Osteoblast (primary cell): ENCODE data around the gene AKNAD1. TPM values are rescaled to one million over a fixed set of nuclear protein-coding genes. Genes with fewer than 3 reads are reported as not detected.
A peak's percentile ranks its signal among the peaks of the same experiment; 100 is the strongest.

ENCODE experiments used
- DNase-seq: peaks from one replicate; pipeline ENCODE4 v3.0.0; 2011; ENCODE audit warnings: low spot score, mixed read lengths; ENCODE audit not compliant: insufficient read length; ENCODE audit errors: missing footprints
- H2AFZ ChIP-seq: 2 replicates; pipeline ENCODE4 v1.6.0; 2011; ENCODE audit warnings: mild to moderate bottlenecking, low read length
- H3K27ac ChIP-seq: 2 replicates; pipeline ENCODE4 v1.5.1; 2011; ENCODE audit warnings: mild to moderate bottlenecking, low read depth, low read length, moderate library complexity
- H3K27me3 ChIP-seq: 2 replicates; pipeline ENCODE4 v1.6.0; 2012; ENCODE audit warnings: mild to moderate bottlenecking, control low read depth, inconsistent platforms, low read length, moderate library complexity; ENCODE audit not compliant: insufficient read depth
- H3K36me3 ChIP-seq: 2 replicates; pipeline ENCODE4 v1.5.1; 2011; ENCODE audit warnings: mild to moderate bottlenecking, low read length, control low read depth, moderate library complexity; ENCODE audit not compliant: insufficient read depth
- H3K4me1 ChIP-seq: 2 replicates; pipeline ENCODE4 v1.5.1; 2011; ENCODE audit warnings: mild to moderate bottlenecking, low read length, control low read depth, moderate library complexity; ENCODE audit not compliant: insufficient read depth
- H3K4me2 ChIP-seq: 2 replicates; pipeline ENCODE4 v1.6.0; 2011; ENCODE audit warnings: mild to moderate bottlenecking, low read length; ENCODE audit not compliant: insufficient read depth
- H3K4me3 ChIP-seq: fragments of 200-600 bp; sonication (generic); 3 replicates; pipeline ENCODE4 v1.5.1; 2012; ENCODE audit warnings: mild to moderate bottlenecking, low read length, inconsistent platforms; ENCODE audit not compliant: insufficient read depth
- H3K79me2 ChIP-seq: 2 replicates; pipeline ENCODE4 v1.6.0; 2012; ENCODE audit warnings: mild to moderate bottlenecking, low read length, control low read depth, inconsistent platforms; ENCODE audit not compliant: insufficient read depth
- H3K9me3 ChIP-seq: 2 replicates; pipeline ENCODE4 v1.5.1; 2011; ENCODE audit warnings: low read depth, low read length, control low read depth
- H4K20me1 ChIP-seq: 2 replicates; pipeline ENCODE4 v1.6.0; 2012; ENCODE audit warnings: mild to moderate bottlenecking, low read length, control low read depth; ENCODE audit not compliant: insufficient read depth
- CTCF ChIP-seq: IDR thresholded peaks from 2 replicates; pipeline ENCODE4 v1.5.1; 2011; ENCODE audit warnings: mild to moderate bottlenecking, low read depth, low read length, moderate library complexity; ENCODE audit errors: extremely low read depth
- total RNA-seq: library from RNA; depleted of rRNA; stranded (reverse); fragments of >200 nt; gene quantifications from 2 replicates; pipeline ENCODE4 v1.2.3, GENCODE V29; 2012

AKNAD1 gene
- not detected in 2 replicates for total RNA-seq

- H3K4me2 ChIP-seq: no peak within 1 kb of the TSS
- H3K4me3 ChIP-seq: no peak within 1 kb of the TSS
- DNase-seq: no peak
- no peaks in the 10 kb centered on the region for H3K27me3 ChIP-seq
- no peaks in the 10 kb centered on the region for H4K20me1 ChIP-seq
- H3K4me1 ChIP-seq: peaks cover 18% of the 10 kb centered on the region
- no peaks in the 10 kb centered on the region for H3K79me2 ChIP-seq
- H3K27ac ChIP-seq: no peak within 1 kb of the TSS
- no peak within 1 kb of the TSS for H2AFZ ChIP-seq
- no peak for TF ChIP-seq CTCF
- no peaks in the 10 kb centered on the region for H3K9me3 ChIP-seq
- H3K36me3 ChIP-seq: no peaks in the 10 kb centered on the region
These were observed at the start of gene AKNAD1 for GRCh38 chr1:108856994-108857393. AKNAD1 (minus strand) TSS chr1:108857094; CDS start chr1:108852664, 4,430 bp downstream.

GRCh38 chr1:108901106-108901505, 44.2 kb upstream of the AKNAD1 start:
- Histone ChIP-seq H3K27ac (no peak overlapping the region), H3K27me3 (no peaks in the 10 kb centered on the region), H4K20me1 (no peaks in the 10 kb centered on the region), H3K79me2 (peaks cover 2% of the 10 kb centered on the region), H3K4me2 (no peak overlapping the region), H2AFZ (no peak overlapping the region), H3K4me1 (peaks cover 2% of the 10 kb centered on the region), H3K36me3 (peaks cover 10% of the 10 kb centered on the region), H3K9me3 (no peaks in the 10 kb centered on the region), H3K4me3 (no peak overlapping the region)
- TF ChIP-seq CTCF: no peak
- DNase-seq: no peak

- H4K20me1 ChIP-seq: no peaks in the 10 kb centered on the region
- DNase-seq: no peak
- peaks cover 8% of the 10 kb centered on the region for H3K36me3 ChIP-seq
- no peak overlapping the region for H3K27ac ChIP-seq
- H3K27me3 ChIP-seq: no peaks in the 10 kb centered on the region
- no peak overlapping the region for H3K4me3 ChIP-seq
- no peaks in the 10 kb centered on the region for H3K9me3 ChIP-seq
- peaks cover 3% of the 10 kb centered on the region for H3K4me1 ChIP-seq
- no peak overlapping the region for H3K4me2 ChIP-seq
- no peak overlapping the region for H2AFZ ChIP-seq
- peak; percentile 75 for TF ChIP-seq CTCF
- H3K79me2 ChIP-seq: peaks cover 23% of the 10 kb centered on the region
These were observed 41.2 kb upstream of the AKNAD1 start for GRCh38 chr1:108897865-108898720.
